Mucosa of descending colon (tissue), 3 donors: Measurements from ENCODE around the gene ACTN4. TPM values are rescaled to one million over a fixed set of nuclear protein-coding genes. Genes with fewer than 3 reads are reported as not detected.

ENCODE experiments used
- ATAC-seq: fragments of 200-7000 bp; cut with Tn5 transposase; one replicate; pipeline ENCODE4 v1.9.1; 2020; ENCODE audit warnings: mild to moderate bottlenecking, moderate library complexity
- DNase-seq, 3 donors: peaks; one replicate each; pipeline ENCODE4 v3.0.0-alpha.2; 2020
- H3K36me3 ChIP-seq: fragments of 200-600 bp; one replicate; pipeline ENCODE4 v1.8.0; 2021; ENCODE audit warnings: low read depth, mild to moderate bottlenecking
- H3K4me1 ChIP-seq: fragments of 200-600 bp; one replicate; pipeline ENCODE4 v1.8.0; 2021; ENCODE audit warnings: low read depth, mild to moderate bottlenecking
- H3K4me3 ChIP-seq: fragments of 200-600 bp; one replicate; pipeline ENCODE4 v1.8.0; 2021; ENCODE audit warnings: mild to moderate bottlenecking
- H3K9me3 ChIP-seq: fragments of 200-600 bp; one replicate; pipeline ENCODE4 v1.8.0; 2021; ENCODE audit warnings: mild to moderate bottlenecking
- CTCF ChIP-seq: fragments of 200-600 bp; IDR thresholded peaks from one replicate; pipeline ENCODE4 v1.8.0; 2022; ENCODE audit warnings: antibody characterized with exemption, mild to moderate bottlenecking
- intact Hi-C, 2 donors: fragments of 100-400 bp; cut with DNase I in 1 of 2; cut with micrococcal nuclease in 1 of 2; formaldehyde crosslinking; loops; one replicate each; pipeline versions ENCODE4 v1.11.0 to v1.11.1; 2022; cut with DNase I, micrococcal nuclease
- total RNA-seq, 3 donors: library from RNA; stranded (reverse); fragmentation: NEBNext Ultra II Directional in 2 of 3; extraction: Animal tissue kit (Norgen Biotek cat#: 25700) in 2 of 3; gene quantifications; one replicate each; pipeline versions ENCODE4 v1.2.1 to v1.2.4, GENCODE V29; 2021 to 2023
- donor health status: DM: no; HTN: no; CAD: no; lungs with moderate emphysema.
- donor health status: DM: no; HTN: no; CAD: no.
- donor health status: DM: no; HTN: yes; CAD: no.

The ACTN4 gene
- total RNA-seq, 3 donors from 2014 or later: 566 to 1,080 (median 1,014) TPM

- ATAC-seq: no peak
- H3K9me3 ChIP-seq: no peaks in the 10 kb centered on the region
- no peaks in the 10 kb centered on the region for H3K36me3 ChIP-seq
- TF ChIP-seq CTCF: no peak
- peak in 1 of 3 donors; percentile 52 for DNase-seq
- H3K4me3 ChIP-seq: no peak overlapping the region
- intact Hi-C loops: no loop called here
- peaks cover 97% of the 10 kb centered on the region for H3K4me1 ChIP-seq
Observed at GRCh38 chr19:38682195-38682867, 34.9 kb downstream of the ACTN4 start.

GRCh38 chr19:38682872-38683392, 35.5 kb downstream of the ACTN4 start:
- Histone ChIP-seq H3K4me3 (no peak overlapping the region), H3K4me1 (peaks cover 95% of the 10 kb centered on the region), H3K9me3 (no peaks in the 10 kb centered on the region), H3K36me3 (no peaks in the 10 kb centered on the region)
- ATAC-seq (peak; percentile 0), DNase-seq (peak in 1 of 3 donors; percentile 73)
- intact Hi-C loops: no loop called here
- no peak for TF ChIP-seq CTCF

DNA sequence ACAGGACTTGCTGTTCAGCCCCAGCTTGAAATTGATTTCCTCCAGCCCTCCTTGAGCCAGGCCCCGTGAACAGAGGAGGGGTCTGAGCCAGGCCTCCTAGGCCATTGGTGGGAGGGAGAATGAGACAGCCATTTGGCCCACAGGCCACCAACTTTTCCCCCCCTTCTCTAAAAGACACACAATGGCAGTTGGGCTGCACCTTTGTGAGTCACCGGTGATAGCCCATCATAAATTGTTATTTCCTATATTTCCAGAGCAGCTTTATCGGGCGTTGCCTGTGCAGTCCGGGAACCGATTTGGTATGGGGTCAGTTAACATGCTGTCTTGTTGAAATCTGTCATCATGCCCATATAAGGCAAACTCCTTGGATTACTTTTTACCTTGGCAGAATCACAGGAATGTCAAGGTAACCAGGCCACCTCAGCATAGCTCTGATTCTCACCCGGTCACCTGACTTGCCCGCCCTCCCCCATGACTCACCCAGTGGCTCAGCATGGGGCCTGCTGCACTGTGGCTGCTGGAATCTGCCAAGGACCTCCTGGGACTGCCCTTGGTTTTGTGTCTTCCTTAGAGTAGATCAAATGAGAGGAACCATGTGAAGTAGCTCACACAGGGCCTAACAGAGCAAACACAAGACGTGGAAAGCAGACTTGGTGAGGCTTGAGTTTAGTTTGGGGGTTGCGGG, 36.1 kb downstream of the ACTN4 start:
- Histone ChIP-seq H3K9me3 (no peaks in the 10 kb centered on the region), H3K36me3 (no peaks in the 10 kb centered on the region), H3K4me3 (peak overlapping the region; percentile 3), H3K4me1 (peaks cover 92% of the 10 kb centered on the region)
- intact Hi-C loops: no loop called here
- TF ChIP-seq CTCF: no peak
- ATAC-seq: peak; percentile 74
- peak; percentile 89 to 92 (median 90) for DNase-seq

DNA sequence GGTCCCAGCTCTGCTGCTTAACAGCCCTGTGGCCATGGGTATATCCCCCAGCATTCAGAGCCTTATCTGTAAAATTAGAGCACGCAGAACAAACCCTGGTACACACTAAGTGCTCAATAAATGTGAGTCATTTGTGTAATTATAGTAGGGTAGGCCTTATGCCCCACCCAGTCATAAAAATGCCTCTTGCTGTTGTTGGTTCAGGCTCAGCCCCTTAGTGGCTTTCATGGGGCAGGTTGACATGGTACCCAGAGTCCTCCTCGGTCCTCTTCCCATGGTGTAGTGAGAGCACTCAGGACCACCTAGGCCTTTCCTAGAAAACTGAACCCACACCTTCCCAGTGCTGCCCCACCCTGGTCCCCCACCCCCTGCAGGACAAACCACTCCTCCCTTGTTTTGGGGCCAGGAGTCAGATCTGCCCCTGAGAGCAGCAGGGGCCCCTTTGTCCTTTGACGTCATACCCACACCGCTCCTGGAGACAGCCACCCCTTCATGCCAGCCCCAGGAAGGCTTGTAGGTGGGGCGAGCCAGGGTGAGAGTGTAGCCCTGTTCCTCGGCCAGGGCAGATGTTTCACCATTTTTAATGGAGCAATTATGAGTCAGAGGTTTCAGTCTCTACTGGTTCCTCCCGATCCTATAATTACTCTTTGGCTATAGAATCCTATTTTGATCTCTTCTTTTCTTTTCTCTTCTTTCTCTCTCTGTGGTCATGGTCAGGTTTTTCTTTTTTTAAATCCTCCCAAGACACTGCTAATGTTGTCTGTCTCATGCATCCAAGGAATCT, 36.8 kb downstream of the ACTN4 start:
- intact Hi-C loops: no loop called here
- Histone ChIP-seq H3K9me3 (no peaks in the 10 kb centered on the region), H3K4me1 (peaks cover 91% of the 10 kb centered on the region), H3K36me3 (no peaks in the 10 kb centered on the region), H3K4me3 (peak overlapping the region; percentile 3)
- no peak for TF ChIP-seq CTCF
- DNase-seq (peak; percentile 75 to 91 (median 83)), ATAC-seq (peak; percentile 74)

- Histone ChIP-seq H3K36me3 (no peaks in the 10 kb centered on the region), H3K4me3 (no peak overlapping the region), H3K9me3 (no peaks in the 10 kb centered on the region), H3K4me1 (peaks cover 83% of the 10 kb centered on the region)
- no peak for DNase-seq
- ATAC-seq: no peak
- intact Hi-C loops: no loop called here
- no peak for TF ChIP-seq CTCF
Observed at GRCh38 chr19:38684862-38685665, 37.6 kb downstream of the ACTN4 start.
